ENCODE data around the gene CA9. TPM values are rescaled to one million over a fixed set of nuclear protein-coding genes. Genes with fewer than 3 reads are reported as not detected.

CA9 gene
- total and polyA plus RNA-seq, 2 experiments from 2014 or later, result 1.1 TPM; not detected in 1

DNA sequence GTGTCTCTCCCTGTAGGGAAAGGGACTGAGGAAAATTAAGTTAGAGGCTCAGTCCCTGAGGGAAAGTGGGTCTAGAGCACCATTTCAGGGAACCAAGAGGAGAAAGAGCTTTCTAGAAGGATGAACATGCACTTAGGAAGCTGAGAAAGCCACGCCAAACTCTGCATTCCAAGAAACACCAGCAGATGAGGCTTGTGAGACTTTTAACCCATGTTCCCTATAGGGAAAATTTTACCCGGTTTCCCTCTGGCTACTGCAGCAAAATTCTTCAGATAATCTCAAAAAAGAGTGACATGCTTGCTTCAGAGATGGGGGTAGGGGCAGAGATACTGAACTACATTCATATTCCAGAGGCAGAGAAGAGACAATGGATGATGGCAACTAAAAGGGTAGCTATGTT, 49.7 kb downstream of the CA9 start:
- Mint-ChIP-seq H3K27me3 (ENCODE audit: insufficient read depth, low read depth, poor library complexity) (no peaks in the 10 kb centered on the region), H3K4me3 (no peak overlapping the region), H3K36me3 (ENCODE audit: low read depth) (peaks cover 65% of the 10 kb centered on the region), H3K9me3 (no peaks in the 10 kb centered on the region; the same call in 2 of the 3 replicates), H3K4me1 (no peaks in the 10 kb centered on the region; the same call in 1 of the 3 replicates), H3K27ac (no peak overlapping the region)
- peaks cover 34% of the 10 kb centered on the region for H3K36me3 ChIP-seq (ENCODE audit: insufficient read depth)
- H2AFZ ChIP-seq, result no peak overlapping the region
- ATAC-seq (no peak), DNase-seq (ENCODE audit: low spot score) (no peak)
- H3K4me2 ChIP-seq, result no peak overlapping the region
- H4K20me1 ChIP-seq (replicated peaks; ENCODE audit: insufficient read depth), result no peaks in the 10 kb centered on the region; the same call in 1 of the 2 replicates
- no peak overlapping the region for H3K27ac ChIP-seq (ENCODE audit: low read depth)
- H3F3A ChIP-seq (replicated peaks; ENCODE audit: low read depth), result no peaks in the 10 kb centered on the region
- peaks cover 19% of the 10 kb centered on the region for H3K79me2 ChIP-seq (replicated peaks; ENCODE audit: insufficient read depth)
- peaks cover 16% of the 10 kb centered on the region for H3K4me1 ChIP-seq (ENCODE audit: insufficient read depth)
- no peak overlapping the region for H3K4me3 ChIP-seq
- TF ChIP-seq ZNF331 (CRISPR knock-in tag; IDR thresholded peaks at IDR 0.05; ENCODE audit: low read depth) (no peak), EZH2phosphoT487 (IDR thresholded peaks at IDR 0.05; ENCODE audit: unreplicated experiment) (no peak), ZNF114 (CRISPR knock-in tag; IDR thresholded peaks at IDR 0.05) (no peak), NANOG (IDR thresholded peaks at IDR 0.05; ENCODE audit: borderline replicate concordance) (no peak), STAT1 (IDR thresholded peaks at IDR 0.05; ENCODE audit: unreplicated experiment) (no peak), EZH2 (IDR thresholded peaks at IDR 0.05; ENCODE audit: low read depth, unreplicated experiment) (no peak), POLR2AphosphoS5 (IDR thresholded peaks at IDR 0.05; ENCODE audit: low read depth) (no peak), JUNB (IDR thresholded peaks at IDR 0.05; ENCODE audit: unreplicated experiment) (no peak), CREB1 (CRISPR knock-in tag; IDR thresholded peaks at IDR 0.05; ENCODE audit: low read depth) (no peak)
- TF ChIP-seq, protein P1, sequence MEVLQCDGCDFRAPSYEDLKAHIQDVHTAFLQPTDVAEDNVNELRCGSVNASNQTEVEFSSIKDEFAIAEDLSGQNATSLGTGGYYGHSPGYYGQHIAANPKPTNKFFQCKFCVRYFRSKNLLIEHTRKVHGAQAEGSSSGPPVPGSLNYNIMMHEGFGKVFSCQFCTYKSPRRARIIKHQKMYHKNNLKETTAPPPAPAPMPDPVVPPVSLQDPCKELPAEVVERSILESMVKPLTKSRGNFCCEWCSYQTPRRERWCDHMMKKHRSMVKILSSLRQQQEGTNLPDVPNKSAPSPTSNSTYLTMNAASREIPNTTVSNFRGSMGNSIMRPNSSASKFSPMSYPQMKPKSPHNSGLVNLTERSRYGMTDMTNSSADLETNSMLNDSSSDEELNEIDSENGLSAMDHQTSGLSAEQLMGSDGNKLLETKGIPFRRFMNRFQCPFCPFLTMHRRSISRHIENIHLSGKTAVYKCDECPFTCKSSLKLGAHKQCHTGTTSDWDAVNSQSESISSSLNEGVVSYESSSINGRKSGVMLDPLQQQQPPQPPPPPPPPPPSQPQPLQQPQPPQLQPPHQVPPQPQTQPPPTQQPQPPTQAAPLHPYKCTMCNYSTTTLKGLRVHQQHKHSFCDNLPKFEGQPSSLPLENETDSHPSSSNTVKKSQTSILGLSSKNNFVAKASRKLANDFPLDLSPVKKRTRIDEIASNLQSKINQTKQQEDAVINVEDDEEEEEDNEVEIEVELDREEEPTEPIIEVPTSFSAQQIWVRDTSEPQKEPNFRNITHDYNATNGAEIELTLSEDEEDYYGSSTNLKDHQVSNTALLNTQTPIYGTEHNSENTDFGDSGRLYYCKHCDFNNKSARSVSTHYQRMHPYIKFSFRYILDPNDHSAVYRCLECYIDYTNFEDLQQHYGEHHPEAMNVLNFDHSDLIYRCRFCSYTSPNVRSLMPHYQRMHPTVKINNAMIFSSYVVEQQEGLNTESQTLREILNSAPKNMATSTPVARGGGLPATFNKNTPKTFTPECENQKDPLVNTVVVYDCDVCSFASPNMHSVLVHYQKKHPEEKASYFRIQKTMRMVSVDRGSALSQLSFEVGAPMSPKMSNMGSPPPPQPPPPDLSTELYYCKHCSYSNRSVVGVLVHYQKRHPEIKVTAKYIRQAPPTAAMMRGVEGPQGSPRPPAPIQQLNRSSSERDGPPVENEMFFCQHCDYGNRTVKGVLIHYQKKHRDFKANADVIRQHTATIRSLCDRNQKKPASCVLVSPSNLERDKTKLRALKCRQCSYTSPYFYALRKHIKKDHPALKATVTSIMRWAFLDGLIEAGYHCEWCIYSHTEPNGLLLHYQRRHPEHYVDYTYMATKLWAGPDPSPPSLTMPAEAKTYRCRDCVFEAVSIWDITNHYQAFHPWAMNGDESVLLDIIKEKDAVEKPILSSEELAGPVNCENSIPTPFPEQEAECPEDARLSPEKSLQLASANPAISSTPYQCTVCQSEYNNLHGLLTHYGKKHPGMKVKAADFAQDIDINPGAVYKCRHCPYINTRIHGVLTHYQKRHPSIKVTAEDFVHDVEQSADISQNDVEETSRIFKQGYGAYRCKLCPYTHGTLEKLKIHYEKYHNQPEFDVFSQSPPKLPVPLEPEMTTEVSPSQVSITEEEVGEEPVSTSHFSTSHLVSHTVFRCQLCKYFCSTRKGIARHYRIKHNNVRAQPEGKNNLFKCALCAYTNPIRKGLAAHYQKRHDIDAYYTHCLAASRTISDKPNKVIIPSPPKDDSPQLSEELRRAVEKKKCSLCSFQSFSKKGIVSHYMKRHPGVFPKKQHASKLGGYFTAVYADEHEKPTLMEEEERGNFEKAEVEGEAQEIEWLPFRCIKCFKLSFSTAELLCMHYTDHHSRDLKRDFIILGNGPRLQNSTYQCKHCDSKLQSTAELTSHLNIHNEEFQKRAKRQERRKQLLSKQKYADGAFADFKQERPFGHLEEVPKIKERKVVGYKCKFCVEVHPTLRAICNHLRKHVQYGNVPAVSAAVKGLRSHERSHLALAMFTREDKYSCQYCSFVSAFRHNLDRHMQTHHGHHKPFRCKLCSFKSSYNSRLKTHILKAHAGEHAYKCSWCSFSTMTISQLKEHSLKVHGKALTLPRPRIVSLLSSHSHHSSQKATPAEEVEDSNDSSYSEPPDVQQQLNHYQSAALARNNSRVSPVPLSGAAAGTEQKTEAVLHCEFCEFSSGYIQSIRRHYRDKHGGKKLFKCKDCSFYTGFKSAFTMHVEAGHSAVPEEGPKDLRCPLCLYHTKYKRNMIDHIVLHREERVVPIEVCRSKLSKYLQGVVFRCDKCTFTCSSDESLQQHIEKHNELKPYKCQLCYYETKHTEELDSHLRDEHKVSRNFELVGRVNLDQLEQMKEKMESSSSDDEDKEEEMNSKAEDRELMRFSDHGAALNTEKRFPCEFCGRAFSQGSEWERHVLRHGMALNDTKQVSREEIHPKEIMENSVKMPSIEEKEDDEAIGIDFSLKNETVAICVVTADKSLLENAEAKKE (CRISPR knock-in tag; IDR thresholded peaks at IDR 0.05), result no peak
- TF ChIP-seq, protein P2, sequence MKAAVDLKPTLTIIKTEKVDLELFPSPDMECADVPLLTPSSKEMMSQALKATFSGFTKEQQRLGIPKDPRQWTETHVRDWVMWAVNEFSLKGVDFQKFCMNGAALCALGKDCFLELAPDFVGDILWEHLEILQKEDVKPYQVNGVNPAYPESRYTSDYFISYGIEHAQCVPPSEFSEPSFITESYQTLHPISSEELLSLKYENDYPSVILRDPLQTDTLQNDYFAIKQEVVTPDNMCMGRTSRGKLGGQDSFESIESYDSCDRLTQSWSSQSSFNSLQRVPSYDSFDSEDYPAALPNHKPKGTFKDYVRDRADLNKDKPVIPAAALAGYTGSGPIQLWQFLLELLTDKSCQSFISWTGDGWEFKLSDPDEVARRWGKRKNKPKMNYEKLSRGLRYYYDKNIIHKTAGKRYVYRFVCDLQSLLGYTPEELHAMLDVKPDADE (IDR thresholded peaks at IDR 0.05), result no peak
- TF ChIP-seq, protein P3, sequence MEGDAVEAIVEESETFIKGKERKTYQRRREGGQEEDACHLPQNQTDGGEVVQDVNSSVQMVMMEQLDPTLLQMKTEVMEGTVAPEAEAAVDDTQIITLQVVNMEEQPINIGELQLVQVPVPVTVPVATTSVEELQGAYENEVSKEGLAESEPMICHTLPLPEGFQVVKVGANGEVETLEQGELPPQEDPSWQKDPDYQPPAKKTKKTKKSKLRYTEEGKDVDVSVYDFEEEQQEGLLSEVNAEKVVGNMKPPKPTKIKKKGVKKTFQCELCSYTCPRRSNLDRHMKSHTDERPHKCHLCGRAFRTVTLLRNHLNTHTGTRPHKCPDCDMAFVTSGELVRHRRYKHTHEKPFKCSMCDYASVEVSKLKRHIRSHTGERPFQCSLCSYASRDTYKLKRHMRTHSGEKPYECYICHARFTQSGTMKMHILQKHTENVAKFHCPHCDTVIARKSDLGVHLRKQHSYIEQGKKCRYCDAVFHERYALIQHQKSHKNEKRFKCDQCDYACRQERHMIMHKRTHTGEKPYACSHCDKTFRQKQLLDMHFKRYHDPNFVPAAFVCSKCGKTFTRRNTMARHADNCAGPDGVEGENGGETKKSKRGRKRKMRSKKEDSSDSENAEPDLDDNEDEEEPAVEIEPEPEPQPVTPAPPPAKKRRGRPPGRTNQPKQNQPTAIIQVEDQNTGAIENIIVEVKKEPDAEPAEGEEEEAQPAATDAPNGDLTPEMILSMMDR (conservative IDR thresholded peaks at IDR 0.05; ENCODE audit: low read depth in 2 of 2), result no peak
- TF ChIP-seq, protein P4, sequence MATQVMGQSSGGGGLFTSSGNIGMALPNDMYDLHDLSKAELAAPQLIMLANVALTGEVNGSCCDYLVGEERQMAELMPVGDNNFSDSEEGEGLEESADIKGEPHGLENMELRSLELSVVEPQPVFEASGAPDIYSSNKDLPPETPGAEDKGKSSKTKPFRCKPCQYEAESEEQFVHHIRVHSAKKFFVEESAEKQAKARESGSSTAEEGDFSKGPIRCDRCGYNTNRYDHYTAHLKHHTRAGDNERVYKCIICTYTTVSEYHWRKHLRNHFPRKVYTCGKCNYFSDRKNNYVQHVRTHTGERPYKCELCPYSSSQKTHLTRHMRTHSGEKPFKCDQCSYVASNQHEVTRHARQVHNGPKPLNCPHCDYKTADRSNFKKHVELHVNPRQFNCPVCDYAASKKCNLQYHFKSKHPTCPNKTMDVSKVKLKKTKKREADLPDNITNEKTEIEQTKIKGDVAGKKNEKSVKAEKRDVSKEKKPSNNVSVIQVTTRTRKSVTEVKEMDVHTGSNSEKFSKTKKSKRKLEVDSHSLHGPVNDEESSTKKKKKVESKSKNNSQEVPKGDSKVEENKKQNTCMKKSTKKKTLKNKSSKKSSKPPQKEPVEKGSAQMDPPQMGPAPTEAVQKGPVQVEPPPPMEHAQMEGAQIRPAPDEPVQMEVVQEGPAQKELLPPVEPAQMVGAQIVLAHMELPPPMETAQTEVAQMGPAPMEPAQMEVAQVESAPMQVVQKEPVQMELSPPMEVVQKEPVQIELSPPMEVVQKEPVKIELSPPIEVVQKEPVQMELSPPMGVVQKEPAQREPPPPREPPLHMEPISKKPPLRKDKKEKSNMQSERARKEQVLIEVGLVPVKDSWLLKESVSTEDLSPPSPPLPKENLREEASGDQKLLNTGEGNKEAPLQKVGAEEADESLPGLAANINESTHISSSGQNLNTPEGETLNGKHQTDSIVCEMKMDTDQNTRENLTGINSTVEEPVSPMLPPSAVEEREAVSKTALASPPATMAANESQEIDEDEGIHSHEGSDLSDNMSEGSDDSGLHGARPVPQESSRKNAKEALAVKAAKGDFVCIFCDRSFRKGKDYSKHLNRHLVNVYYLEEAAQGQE (IDR thresholded peaks at IDR 0.05; ENCODE audit: unreplicated experiment), result no peak
- H3K27me3 ChIP-seq (ENCODE audit: insufficient read depth), result no peaks in the 10 kb centered on the region
- H3K9me2 ChIP-seq (ENCODE audit: insufficient read depth), result no peaks in the 10 kb centered on the region
